Karpas-422 (cell line): ENCODE results near the gene ICAM5. TPM values are rescaled to one million over a fixed set of nuclear protein-coding genes. Genes with fewer than 3 reads are reported as not detected.

Source experiments
- DNase-seq: peaks from one replicate; pipeline ENCODE4 v3.0.0-alpha.2; 2015
- H2AFZ ChIP-seq: fragments of 200-600 bp; sonication (generic); 2 replicates; pipeline ENCODE4 v1.6.1; 2014; ENCODE audit warnings: antibody characterized with exemption, low read length, mixed read lengths
- H3K27ac ChIP-seq: fragments of 200-600 bp; sonication (generic); 2 replicates; pipeline ENCODE4 v1.5.1; 2014; ENCODE audit warnings: mild to moderate bottlenecking, low read length, moderate library complexity
- H3K27me3 ChIP-seq: fragments of 200-600 bp; sonication (generic); 2 replicates; pipeline ENCODE4 v1.6.1; 2014; ENCODE audit warnings: low read length, mixed read lengths
- H3K36me3 ChIP-seq: fragments of 200-600 bp; sonication (generic); 2 replicates; pipeline ENCODE4 v1.6.1; 2014; ENCODE audit warnings: low read length, mixed read lengths; ENCODE audit not compliant: insufficient read depth
- H3K4me1 ChIP-seq: fragments of 200-600 bp; sonication (generic); 2 replicates; pipeline ENCODE4 v1.6.1; 2014; ENCODE audit warnings: mild to moderate bottlenecking, low read length, mixed read lengths
- H3K4me2 ChIP-seq: fragments of 200-600 bp; sonication (generic); 2 replicates; pipeline ENCODE4 v1.6.1; 2014; ENCODE audit warnings: low read length, low read depth, mild to moderate bottlenecking; ENCODE audit not compliant: poor library complexity, severe bottlenecking
- H3K4me3 ChIP-seq: fragments of 200-600 bp; sonication (generic); 2 replicates; pipeline ENCODE4 v1.5.1; 2014; ENCODE audit warnings: mild to moderate bottlenecking, antibody characterized with exemption, low read length, mixed read lengths
- H3K79me2 ChIP-seq: fragments of 200-600 bp; sonication (generic); 2 replicates; pipeline ENCODE4 v1.6.1; 2014; ENCODE audit warnings: mild to moderate bottlenecking, low read length, mixed read lengths
- H3K9ac ChIP-seq: fragments of 200-600 bp; sonication (generic); 2 replicates; pipeline ENCODE4 v1.6.0; 2014; ENCODE audit warnings: low read length
- H3K9me2 ChIP-seq: fragments of 200-600 bp; sonication (generic), shearing (Covaris generic); replicated peaks from 2 replicates; pipeline ENCODE4 v1.6.0; 2014; ENCODE audit warnings: mild to moderate bottlenecking, low read length, moderate library complexity; ENCODE audit not compliant: insufficient read depth
- H3K9me3 ChIP-seq: fragments of 300-700, 200-600 bp; sonication (generic); 2 replicates; pipeline ENCODE4 v1.6.1; 2014; ENCODE audit warnings: low read length, mixed read lengths
- H4K20me1 ChIP-seq: fragments of 200-600 bp; sonication (generic); 2 replicates; pipeline ENCODE4 v1.6.1; 2014; ENCODE audit warnings: mild to moderate bottlenecking, antibody characterized with exemption, low read length, low read depth; ENCODE audit not compliant: insufficient read depth
- total RNA-seq: library from RNA; depleted of rRNA; stranded (reverse); fragments of >200 nt; shearing (Covaris generic); gene quantifications from 2 replicates; pipeline ENCODE4 v1.2.3, GENCODE V29; 2014; ENCODE audit warnings: low replicate concordance

The ICAM5 gene
- total RNA-seq, 1 experiment from 2014 or later = 4.5 TPM

DNA sequence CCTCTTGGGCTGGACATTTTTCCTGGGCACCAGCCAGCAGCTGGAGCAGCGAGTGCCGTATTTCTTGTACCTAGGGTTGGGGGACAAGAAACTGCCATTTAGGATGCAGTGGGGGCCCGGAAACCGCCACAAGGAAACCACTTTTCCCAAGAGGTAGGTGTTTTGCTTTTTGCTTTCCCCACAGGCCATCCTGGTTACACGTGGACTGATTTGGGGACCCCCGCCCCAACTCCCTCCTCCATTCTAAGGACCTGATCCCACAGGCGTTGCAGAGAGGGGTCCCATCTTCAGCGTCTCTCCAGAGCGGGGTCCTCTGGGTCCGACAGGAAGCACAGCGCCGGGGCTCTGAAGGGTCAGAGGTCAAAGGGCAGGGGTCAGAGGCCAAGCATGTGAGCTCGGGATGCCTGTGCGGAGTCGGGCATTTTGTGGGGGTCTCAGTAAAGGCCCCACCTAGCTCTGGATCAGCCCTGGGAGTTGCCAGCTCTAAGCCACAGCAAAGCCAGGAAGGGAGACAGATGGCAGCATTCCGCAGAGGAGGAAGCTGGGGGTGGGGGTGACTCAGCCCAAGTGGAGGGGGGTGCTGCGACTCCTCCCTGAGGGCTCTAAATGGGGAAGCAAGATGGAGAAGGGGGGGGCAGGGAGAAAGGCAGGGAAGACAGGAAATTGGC is 15.5 kb downstream of the ICAM5 start:
- H3K9me3 ChIP-seq = no peaks in the 10 kb centered on the region
- no peak overlapping the region for H2AFZ ChIP-seq
- no peaks in the 10 kb centered on the region for H3K36me3 ChIP-seq
- H3K27me3 ChIP-seq = no peaks in the 10 kb centered on the region
- no peaks in the 10 kb centered on the region for H3K9me2 ChIP-seq
- H3K27ac ChIP-seq = no peak overlapping the region
- H3K4me1 ChIP-seq = no peaks in the 10 kb centered on the region
- H4K20me1 ChIP-seq = no peaks in the 10 kb centered on the region
- no peak overlapping the region for H3K4me2 ChIP-seq
- H3K79me2 ChIP-seq = no peaks in the 10 kb centered on the region
- DNase-seq = no peak
- H3K4me3 ChIP-seq = no peak overlapping the region
- no peak overlapping the region for H3K9ac ChIP-seq

DNA sequence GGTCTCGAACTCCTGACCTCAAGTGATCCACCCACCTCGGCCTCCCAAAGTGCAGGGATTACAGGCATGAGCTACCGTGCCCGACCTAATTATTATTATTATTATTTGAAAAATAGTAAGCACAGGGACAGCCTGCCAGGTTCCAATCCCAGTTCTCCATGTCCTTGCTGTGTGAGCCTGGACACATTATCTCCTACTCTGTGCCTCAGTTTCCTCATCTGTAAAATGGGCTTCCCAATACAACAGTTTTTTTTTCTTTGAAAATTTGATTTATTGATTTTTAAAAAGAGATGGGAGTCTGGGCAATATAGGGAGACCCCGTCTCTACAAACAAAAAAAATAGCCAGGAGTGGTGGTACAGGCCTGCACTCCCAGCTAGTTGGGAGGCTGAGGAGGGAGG is 16.6 kb downstream of the ICAM5 start:
- no peaks in the 10 kb centered on the region for H3K9me3 ChIP-seq
- H3K27ac ChIP-seq = no peak overlapping the region
- no peak overlapping the region for H3K4me3 ChIP-seq
- H3K79me2 ChIP-seq = no peaks in the 10 kb centered on the region
- no peaks in the 10 kb centered on the region for H3K36me3 ChIP-seq
- H3K9ac ChIP-seq = no peak overlapping the region
- DNase-seq = no peak
- H2AFZ ChIP-seq = no peak overlapping the region
- no peaks in the 10 kb centered on the region for H3K9me2 ChIP-seq
- H3K27me3 ChIP-seq = no peaks in the 10 kb centered on the region
- H3K4me2 ChIP-seq = no peak overlapping the region
- no peaks in the 10 kb centered on the region for H4K20me1 ChIP-seq
- no peaks in the 10 kb centered on the region for H3K4me1 ChIP-seq

DNA sequence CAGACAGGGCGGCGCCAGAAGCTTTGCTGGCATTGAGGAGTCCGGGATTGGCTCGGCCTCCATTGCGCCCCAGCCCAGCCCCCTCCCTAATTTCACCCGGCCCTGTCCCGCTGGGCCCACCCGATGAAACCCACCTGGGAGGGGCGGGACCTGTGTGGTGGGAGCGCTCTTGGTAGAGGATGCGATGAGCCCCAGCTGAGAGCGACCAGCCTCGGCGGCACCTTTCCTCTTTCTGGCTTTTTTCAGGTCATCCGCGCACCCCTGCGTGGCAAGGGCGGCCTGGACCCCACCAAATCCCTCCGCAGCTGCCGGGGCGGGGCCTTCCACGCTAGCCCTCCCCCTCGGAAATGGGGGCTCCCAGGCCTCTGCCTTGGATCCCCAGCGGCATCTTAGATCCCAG is 19.7 kb downstream of the ICAM5 start, which contains the start of gene ZGLP1:
Gene ZGLP1, minus strand, starts transcription at position 393 of the 400 bp plus-strand sequence.
- no peaks in the 10 kb centered on the region for H3K9me3 ChIP-seq
- H3K4me1 ChIP-seq = peaks cover under 1% of the 10 kb centered on the region; the same call in 1 of the 2 replicates
- no peaks in the 10 kb centered on the region for H3K36me3 ChIP-seq
- H3K79me2 ChIP-seq = peaks cover under 1% of the 10 kb centered on the region; the same call in 1 of the 2 replicates
- H3K9me2 ChIP-seq = no peaks in the 10 kb centered on the region
- H3K27me3 ChIP-seq = no peaks in the 10 kb centered on the region
- H2AFZ ChIP-seq = no peak within 1 kb of the TSS
- no peak within 1 kb of the TSS for H3K4me3 ChIP-seq
- H3K4me2 ChIP-seq = no peak within 1 kb of the TSS
- H4K20me1 ChIP-seq = no peaks in the 10 kb centered on the region
- no peak within 1 kb of the TSS for H3K27ac ChIP-seq
- no peak within 1 kb of the TSS for H3K9ac ChIP-seq
- no peak for DNase-seq

- Histone ChIP-seq H3K4me2 (peak within 1 kb of the TSS; percentile 98), H3K27ac (no peak within 1 kb of the TSS), H3K36me3 (peaks cover 6% of the 10 kb centered on the region), H3K9me3 (no peaks in the 10 kb centered on the region), H3K27me3 (no peaks in the 10 kb centered on the region), H3K79me2 (peaks cover 12% of the 10 kb centered on the region), H4K20me1 (no peaks in the 10 kb centered on the region), H3K4me1 (peaks cover 16% of the 10 kb centered on the region), H2AFZ (peak within 1 kb of the TSS; percentile 83), H3K4me3 (peak within 1 kb of the TSS; percentile 93), H3K9me2 (no peaks in the 10 kb centered on the region), H3K9ac (peak within 1 kb of the TSS; percentile 88)
- peak; percentile 96 for DNase-seq
Measured at GRCh38 chr19:10315335-10316214, 25.8 kb downstream of the ICAM5 start, which contains the start of gene FDX2. TSS of gene FDX2 (minus strand) at chr19:10316015. CDS start at chr19:10315996, 19 bp downstream.

DNA sequence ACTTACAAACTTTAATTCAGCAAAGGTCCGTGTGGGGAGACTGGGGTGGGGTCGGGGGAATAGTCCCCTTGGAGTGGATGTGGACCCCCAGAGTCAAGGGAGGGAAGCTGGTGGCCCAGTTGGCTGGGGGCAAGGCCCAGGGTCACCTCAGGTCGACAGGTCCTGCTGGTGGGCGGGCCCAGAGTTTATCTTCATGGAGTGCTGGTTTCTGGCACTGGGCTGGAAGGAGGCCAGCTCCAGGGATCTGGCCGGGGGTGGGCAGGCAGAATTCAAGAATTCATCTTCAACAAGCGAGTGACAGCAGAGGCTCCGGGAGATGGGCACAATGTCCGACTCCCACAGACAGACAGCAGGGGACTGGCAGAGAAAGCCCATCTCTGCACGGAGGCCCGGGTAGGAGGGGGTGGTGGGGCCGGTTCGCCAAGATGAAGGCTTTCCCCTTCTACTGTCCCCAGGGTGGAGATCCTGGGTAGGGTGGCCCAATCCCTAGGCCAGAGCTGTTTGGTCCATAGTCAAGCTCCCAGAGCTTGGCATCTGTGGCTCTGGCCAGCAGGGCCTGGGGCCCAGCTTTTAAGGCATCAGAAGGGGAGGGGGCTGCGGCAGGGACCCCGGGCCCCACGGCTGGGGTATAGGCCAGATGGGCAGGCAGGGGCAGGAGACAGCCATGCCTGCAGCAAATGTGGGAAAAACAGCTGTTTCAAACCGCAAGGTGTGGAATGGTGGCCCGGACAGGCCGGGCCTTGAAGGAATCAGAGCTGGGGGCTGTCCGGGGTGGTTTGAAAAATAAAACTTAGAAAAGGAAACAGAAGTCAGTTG is 26.7 kb downstream of the ICAM5 start:
- H3K79me2 ChIP-seq = peaks cover 12% of the 10 kb centered on the region
- no peaks in the 10 kb centered on the region for H3K9me3 ChIP-seq
- H3K4me2 ChIP-seq = peak overlapping the region; percentile 98
- H3K4me1 ChIP-seq = peaks cover 16% of the 10 kb centered on the region
- no peak for DNase-seq
- no peaks in the 10 kb centered on the region for H3K9me2 ChIP-seq
- H3K4me3 ChIP-seq = peak overlapping the region; percentile 93; the same call in 1 of the 2 replicates
- H3K9ac ChIP-seq = peak overlapping the region; percentile 88
- H3K36me3 ChIP-seq = peaks cover 6% of the 10 kb centered on the region
- H2AFZ ChIP-seq = no peak overlapping the region
- H3K27me3 ChIP-seq = no peaks in the 10 kb centered on the region
- H4K20me1 ChIP-seq = no peaks in the 10 kb centered on the region
- no peak overlapping the region for H3K27ac ChIP-seq

- Histone ChIP-seq H3K27me3 (no peaks in the 10 kb centered on the region), H3K4me3 (no peak overlapping the region), H3K36me3 (peaks cover 6% of the 10 kb centered on the region), H3K4me2 (no peak overlapping the region), H3K9me2 (no peaks in the 10 kb centered on the region), H2AFZ (no peak overlapping the region), H3K27ac (no peak overlapping the region), H3K9me3 (no peaks in the 10 kb centered on the region), H4K20me1 (no peaks in the 10 kb centered on the region), H3K4me1 (peaks cover 16% of the 10 kb centered on the region), H3K79me2 (peaks cover 12% of the 10 kb centered on the region), H3K9ac (no peak overlapping the region)
- no peak for DNase-seq
Measured at GRCh38 chr19:10317045-10317856, 27.5 kb downstream of the ICAM5 start.

DNA sequence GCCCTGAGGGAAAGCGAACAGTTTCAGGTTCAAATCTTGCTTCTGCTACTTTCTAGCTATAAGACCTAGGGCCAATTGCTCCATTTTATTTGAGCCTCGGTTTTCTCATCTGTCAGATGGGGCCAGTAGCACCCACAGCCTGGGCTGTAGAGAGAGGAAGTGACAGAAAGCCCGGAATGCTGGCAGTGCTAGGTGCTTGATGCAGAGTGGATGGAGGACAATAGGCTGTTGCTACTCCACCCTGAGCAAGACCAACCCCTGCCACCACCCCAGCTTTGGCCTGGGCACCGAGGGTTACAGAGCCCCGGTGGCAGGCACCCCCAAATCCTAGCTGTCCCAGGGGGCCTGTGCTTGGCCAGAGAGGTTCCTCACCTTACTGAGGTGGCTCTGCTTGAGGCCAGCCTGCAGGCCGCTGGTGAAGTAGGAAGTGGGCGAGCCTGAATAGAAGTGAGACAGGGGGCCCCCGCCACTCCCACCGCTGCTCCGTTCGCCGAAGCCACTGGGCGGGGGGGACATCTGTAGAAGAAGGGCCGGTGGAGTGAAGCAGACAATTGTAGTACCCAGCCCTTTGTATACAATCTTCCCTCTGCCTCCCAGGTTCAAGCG is 28.2 kb downstream of the ICAM5 start:
- no peaks in the 10 kb centered on the region for H3K9me3 ChIP-seq

More for the DNA sequence above, 28.2 kb downstream of the ICAM5 start:
- Histone ChIP-seq H3K4me2 (no peak overlapping the region), H3K27ac (no peak overlapping the region), H2AFZ (no peak overlapping the region), H3K27me3 (no peaks in the 10 kb centered on the region), H4K20me1 (no peaks in the 10 kb centered on the region), H3K4me3 (no peak overlapping the region), H3K9ac (no peak overlapping the region), H3K36me3 (peaks cover 6% of the 10 kb centered on the region), H3K4me1 (peaks cover 16% of the 10 kb centered on the region), H3K9me2 (no peaks in the 10 kb centered on the region), H3K79me2 (peaks cover 12% of the 10 kb centered on the region)
- no peak for DNase-seq
